Measurements from ENCODE around the gene LEMD2.

GRCh38 chr6:33725222-33725621 lies 63.7 kb downstream of the LEMD2 start:
- TF ChIP-seq CTCF (IDR thresholded peaks at IDR 0.05) (no peak), POLR2A (IDR thresholded peaks at IDR 0.05; ENCODE audit: low read depth) (no peak), POLR2AphosphoS5 (IDR thresholded peaks at IDR 0.05) (no peak), EP300 (IDR thresholded peaks at IDR 0.05) (no peak)

All from esophagus muscularis mucosa (tissue), 4 donors.